ENCODE results near the gene IQGAP2. TPM values are rescaled to one million over a fixed set of nuclear protein-coding genes. Genes with fewer than 3 reads are reported as not detected.

Gene IQGAP2
- total and polyA plus RNA-seq, 2 of the 8 experiments (the other 6 are each of a cell fraction or from before 2014, with no cell fraction given), result 19.7 to 66.0 TPM

DNA sequence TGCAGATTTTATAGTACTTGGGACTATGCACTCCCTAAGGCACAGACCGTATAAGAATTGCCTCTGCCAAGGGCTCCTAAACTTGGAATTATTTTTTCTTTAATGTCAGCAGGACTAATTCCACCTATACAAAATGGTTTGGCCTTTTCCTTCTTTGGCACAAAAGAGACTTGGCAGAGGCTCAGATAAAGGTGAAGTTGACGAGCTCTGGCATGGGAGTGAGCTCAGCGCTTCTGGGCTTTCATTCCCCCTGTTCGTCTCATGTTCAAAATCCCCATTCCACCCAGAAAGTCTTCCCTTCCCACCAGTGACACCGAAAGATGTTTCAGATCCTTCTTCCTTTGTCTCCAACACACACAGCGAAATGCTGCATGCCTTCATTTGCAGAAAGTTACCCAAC, 158.9 kb downstream of the IQGAP2 start:
- H4K8ac ChIP-seq (ENCODE audit: extremely low read depth, insufficient read depth, low read length), result no peak overlapping the region
- WGBS, 2 experiments (ENCODE audit: extremely low coverage in 1 of 2, insufficient coverage in 1 of 2, insufficient read length in 1 of 2, insufficient replicate concordance in 2 of 2, low coverage in 1 of 2, low lambda C conversion rate in 2 of 2, missing lambda C conversion rate in 1 of 2), result 90% methylated on average over 6 of the region's 6 CpGs; no CpG with 5 or more reads in 1 of the 2 experiments
- no peak overlapping the region for H3K18ac ChIP-seq (ENCODE audit: extremely low read depth, low read length)
- no peak overlapping the region for H3K56ac ChIP-seq (replicated peaks; ENCODE audit: insufficient read length, low read depth, low read length)
- no peaks in the 10 kb centered on the region for H3K9me3 ChIP-seq (ENCODE audit: insufficient read depth in 2 of 2, low read depth in 1 of 2, low read length in 1 of 2)
- H2BK5ac ChIP-seq (ENCODE audit: low read depth, low read length), result no peak overlapping the region
- no peaks in the 10 kb centered on the region for H3K79me2 ChIP-seq (ENCODE audit: control insufficient read depth in 1 of 2, insufficient read depth in 2 of 2, low read length in 2 of 2)
- no peaks in the 10 kb centered on the region; the same call in 1 of the 2 replicates for H3K79me1 ChIP-seq (ENCODE audit: low read depth, low read length)
- H3K4me2 ChIP-seq (ENCODE audit: insufficient read depth in 1 of 2, low read depth in 2 of 2, low read length in 2 of 2), result no peak overlapping the region
- H3K9ac ChIP-seq (replicated peaks in 1 of 4; ENCODE audit: extremely low read depth in 1 of 4, low read depth in 3 of 4, low read length in 3 of 4), result no peak overlapping the region
- no peak overlapping the region for H2BK20ac ChIP-seq (ENCODE audit: low read length)
- H3K27me3 ChIP-seq (replicated peaks in 1 of 4; ENCODE audit: control insufficient read depth in 3 of 4, extremely low read depth in 1 of 4, insufficient read depth in 3 of 4, low read length in 3 of 4), result no peaks in the 10 kb centered on the region
- no peak overlapping the region for H2AFZ ChIP-seq (ENCODE audit: low read length)
- no peak overlapping the region for H4K91ac ChIP-seq (replicated peaks; ENCODE audit: insufficient read length, low read length)
- H2BK12ac ChIP-seq (ENCODE audit: low read depth, low read length), result no peak overlapping the region
- no peak overlapping the region for H2BK15ac ChIP-seq (ENCODE audit: low read length)
- no peaks in the 10 kb centered on the region for H3K36me3 ChIP-seq (ENCODE audit: control insufficient read depth in 2 of 4, insufficient read depth in 4 of 4, low read length in 3 of 4)
- no peaks in the 10 kb centered on the region for H4K20me1 ChIP-seq (replicated peaks in 1 of 2; ENCODE audit: control insufficient read depth in 1 of 2, insufficient read depth in 2 of 2, low read length in 2 of 2)
- H3K4me1 ChIP-seq (replicated peaks in 1 of 4; ENCODE audit: control insufficient read depth in 3 of 4, insufficient read depth in 4 of 4, low read length in 3 of 4), result no peaks in the 10 kb centered on the region; a peak in 1 of 7 replicates
- no peak overlapping the region for H3K14ac ChIP-seq (ENCODE audit: insufficient read length)
- no peak for DNase-seq (ENCODE audit: low read depth in 1 of 2, low spot score in 2 of 2)
- no peak overlapping the region for H3K4ac ChIP-seq (replicated peaks; ENCODE audit: insufficient read length, low read depth, low read length)
- POLR2A ChIA-PET (ENCODE audit: partially characterized antibody), result no interaction called here
- H3K27ac ChIP-seq (ENCODE audit: low read depth, low read length), result no peak overlapping the region
- H2AK5ac ChIP-seq (ENCODE audit: low read depth, low read length), result no peak overlapping the region
- H3K4me3 ChIP-seq (ENCODE audit: extremely low read depth in 1 of 4, insufficient read depth in 2 of 4, low read depth in 3 of 4, low read length in 4 of 4), result no peak overlapping the region
- H4K5ac ChIP-seq (ENCODE audit: insufficient read length, low read depth, low read length), result no peak overlapping the region
- no peak for FAIRE-seq
- no peak overlapping the region for H3K23ac ChIP-seq (ENCODE audit: insufficient read length)
- no peaks in the 10 kb centered on the region for H3K23me2 ChIP-seq (ENCODE audit: low read depth, low read length)
- no peak overlapping the region for H2BK120ac ChIP-seq (replicated peaks; ENCODE audit: low read depth, low read length)
- CTCF ChIA-PET (ENCODE audit: partially characterized antibody), result interaction anchor here (0.7 to 0.9 kb wide), 2 partner anchors 18 to 73 kb away, joined by 3 to 4 read pairs; no protein-coding TSS in a partner anchor
- TF ChIP-seq MAFK (IDR thresholded peaks at IDR 0.05; ENCODE audit: low read depth, low read length) (no peak), POLR2A (IDR thresholded peaks at IDR 0.05; ENCODE audit: control extremely low read depth in 1 of 2, low read depth in 2 of 2, low read length in 2 of 2) (no peak), FOSL1 (IDR thresholded peaks at IDR 0.05; ENCODE audit: insufficient read depth, low read depth, low read length) (no peak), TEAD4 (IDR thresholded peaks at IDR 0.05; ENCODE audit: low read depth, low read length) (no peak), EP300 (IDR thresholded peaks at IDR 0.05; ENCODE audit: borderline replicate concordance in 1 of 2, low read depth in 2 of 2, low read length in 2 of 2) (no peak), ASH2L (IDR thresholded peaks at IDR 0.05; ENCODE audit: low read length) (no peak), GTF2F1 (IDR thresholded peaks at IDR 0.05; ENCODE audit: borderline replicate concordance, low read depth, low read length) (no peak), KDM4A (IDR thresholded peaks at IDR 0.05; ENCODE audit: low read depth, low read length, severe bottlenecking) (no peak), RAD21 (IDR thresholded peaks at IDR 0.05 in 1 of 2, conservative IDR thresholded peaks at IDR 0.05 in 1 of 2; ENCODE audit: low read depth in 2 of 2, low read length in 2 of 2) (no peak), CEBPB (IDR thresholded peaks at IDR 0.05; ENCODE audit: low read depth, low read length) (no peak), HDAC6 (IDR thresholded peaks at IDR 0.05; ENCODE audit: low read depth, low read length) (no peak), SP1 (IDR thresholded peaks at IDR 0.05; ENCODE audit: low read depth, low read length) (no peak)
- TF ChIP-seq, protein P1, sequence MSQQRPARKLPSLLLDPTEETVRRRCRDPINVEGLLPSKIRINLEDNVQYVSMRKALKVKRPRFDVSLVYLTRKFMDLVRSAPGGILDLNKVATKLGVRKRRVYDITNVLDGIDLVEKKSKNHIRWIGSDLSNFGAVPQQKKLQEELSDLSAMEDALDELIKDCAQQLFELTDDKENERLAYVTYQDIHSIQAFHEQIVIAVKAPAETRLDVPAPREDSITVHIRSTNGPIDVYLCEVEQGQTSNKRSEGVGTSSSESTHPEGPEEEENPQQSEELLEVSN (IDR thresholded peaks at IDR 0.05), result no peak
- TF ChIP-seq, protein P2, sequence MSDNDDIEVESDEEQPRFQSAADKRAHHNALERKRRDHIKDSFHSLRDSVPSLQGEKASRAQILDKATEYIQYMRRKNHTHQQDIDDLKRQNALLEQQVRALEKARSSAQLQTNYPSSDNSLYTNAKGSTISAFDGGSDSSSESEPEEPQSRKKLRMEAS (IDR thresholded peaks at IDR 0.05), result no peak

Data from H1 (cell line).